HEK293 (cell line): ENCODE results near the gene PHF23.

ENCODE experiments used
- GFI1B ChIP-seq: fragments of 450-650 bp; formaldehyde crosslinking; IDR thresholded peaks from 2 replicates; pipeline ENCODE4 v1.5.1; 2016; ENCODE audit warnings: missing biosample characterization, missing genetic modification characterization
- RBAK ChIP-seq: fragments of 450-650 bp; formaldehyde crosslinking; IDR thresholded peaks from 2 replicates; pipeline ENCODE4 v1.5.1; 2016; ENCODE audit warnings: missing biosample characterization, missing genetic modification characterization
- SP2 ChIP-seq: fragments of 450-650 bp; formaldehyde crosslinking; IDR thresholded peaks from 2 replicates; pipeline ENCODE4 v1.5.1; 2016; ENCODE audit warnings: missing biosample characterization, missing genetic modification characterization
- ZNF324 ChIP-seq: fragments of 450-650 bp; formaldehyde crosslinking; IDR thresholded peaks from 2 replicates; pipeline ENCODE4 v1.5.1; 2016; ENCODE audit warnings: missing biosample characterization, missing genetic modification characterization
- ZNF514 ChIP-seq: fragments of 450-650 bp; formaldehyde crosslinking; IDR thresholded peaks from 2 replicates; pipeline ENCODE4 v1.5.1; 2016; ENCODE audit warnings: missing biosample characterization, missing genetic modification characterization
- ZNF658 ChIP-seq: fragments of 450-650 bp; formaldehyde crosslinking; IDR thresholded peaks from 2 replicates; pipeline ENCODE4; 2016; ENCODE audit warnings: missing biosample characterization, missing genetic modification characterization
- ZNF785 ChIP-seq: fragments of 450-650 bp; formaldehyde crosslinking; IDR thresholded peaks from 2 replicates; pipeline ENCODE4 v1.5.1; 2016; ENCODE audit warnings: missing biosample characterization, missing genetic modification characterization
- TF ChIP-seq, protein P1 (sequence below): fragments of 450-650 bp; formaldehyde crosslinking; IDR thresholded peaks from 2 replicates; pipeline ENCODE4 v1.5.1; 2016; ENCODE audit warnings: missing biosample characterization, missing genetic modification characterization
- TF ChIP-seq, protein P2 (sequence below): IDR thresholded peaks from 2 replicates; pipeline ENCODE4 v1.6.1; 2011; ENCODE audit warnings: mild to moderate bottlenecking, low read depth, low read length, borderline replicate concordance
- TF ChIP-seq, protein P3 (sequence below): fragments of 450-650 bp; IDR thresholded peaks from 2 replicates; pipeline ENCODE4 v1.5.1; 2018; ENCODE audit warnings: missing biosample characterization, missing genetic modification characterization

DNA sequence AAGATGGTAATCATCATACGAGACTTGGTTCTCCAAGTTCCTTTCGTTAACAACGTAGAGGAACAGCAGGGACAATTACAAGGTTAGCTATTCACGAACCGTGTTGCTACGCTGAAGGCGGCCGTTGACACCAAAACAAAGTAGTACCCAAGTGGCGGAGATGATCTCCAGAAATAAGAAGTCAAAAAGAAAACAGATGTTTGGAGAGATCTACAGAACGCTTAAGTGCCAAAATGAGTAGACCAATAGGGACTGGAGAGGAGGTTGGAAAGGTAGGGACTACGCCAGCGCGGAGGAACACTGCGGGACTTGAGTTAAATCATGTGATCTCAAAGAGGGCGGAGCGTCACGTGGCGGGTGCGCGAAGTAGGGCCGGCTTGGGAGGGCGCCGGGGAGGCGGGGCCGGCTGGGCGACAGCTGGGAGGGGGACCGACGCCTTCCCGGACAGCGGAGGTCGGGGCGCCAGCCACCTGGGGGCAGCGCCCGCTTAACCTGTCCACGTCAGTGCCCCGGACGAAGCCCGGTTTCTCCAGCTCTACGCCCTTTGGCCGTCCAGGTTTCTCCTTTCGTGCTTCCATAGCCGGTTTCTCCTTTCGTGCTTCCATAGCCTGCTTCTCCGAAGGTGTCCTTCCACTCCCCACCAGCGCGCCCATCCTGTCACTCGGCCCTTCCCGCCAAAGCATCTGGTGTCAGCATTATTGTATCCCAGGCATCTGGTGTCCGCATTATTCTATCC lies 3.6 kb upstream of the PHF23 start:
- TF ChIP-seq GFI1B (tag by site-specific recombination) (no peak), SP2 (tag by site-specific recombination) (peak; percentile 95), ZNF785 (tag by site-specific recombination) (0 out of 2 replicates have a peak, but pooled peaks have one; percentile 48), ZNF658 (tag by site-specific recombination) (no peak), ZNF324 (tag by site-specific recombination) (peak; percentile 97), RBAK (tag by site-specific recombination) (no peak), ZNF514 (tag by site-specific recombination) (no peak)
- TF ChIP-seq, protein P1, sequence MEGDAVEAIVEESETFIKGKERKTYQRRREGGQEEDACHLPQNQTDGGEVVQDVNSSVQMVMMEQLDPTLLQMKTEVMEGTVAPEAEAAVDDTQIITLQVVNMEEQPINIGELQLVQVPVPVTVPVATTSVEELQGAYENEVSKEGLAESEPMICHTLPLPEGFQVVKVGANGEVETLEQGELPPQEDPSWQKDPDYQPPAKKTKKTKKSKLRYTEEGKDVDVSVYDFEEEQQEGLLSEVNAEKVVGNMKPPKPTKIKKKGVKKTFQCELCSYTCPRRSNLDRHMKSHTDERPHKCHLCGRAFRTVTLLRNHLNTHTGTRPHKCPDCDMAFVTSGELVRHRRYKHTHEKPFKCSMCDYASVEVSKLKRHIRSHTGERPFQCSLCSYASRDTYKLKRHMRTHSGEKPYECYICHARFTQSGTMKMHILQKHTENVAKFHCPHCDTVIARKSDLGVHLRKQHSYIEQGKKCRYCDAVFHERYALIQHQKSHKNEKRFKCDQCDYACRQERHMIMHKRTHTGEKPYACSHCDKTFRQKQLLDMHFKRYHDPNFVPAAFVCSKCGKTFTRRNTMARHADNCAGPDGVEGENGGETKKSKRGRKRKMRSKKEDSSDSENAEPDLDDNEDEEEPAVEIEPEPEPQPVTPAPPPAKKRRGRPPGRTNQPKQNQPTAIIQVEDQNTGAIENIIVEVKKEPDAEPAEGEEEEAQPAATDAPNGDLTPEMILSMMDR (tag by site-specific recombination): peak; percentile 78
- TF ChIP-seq, protein P2, sequence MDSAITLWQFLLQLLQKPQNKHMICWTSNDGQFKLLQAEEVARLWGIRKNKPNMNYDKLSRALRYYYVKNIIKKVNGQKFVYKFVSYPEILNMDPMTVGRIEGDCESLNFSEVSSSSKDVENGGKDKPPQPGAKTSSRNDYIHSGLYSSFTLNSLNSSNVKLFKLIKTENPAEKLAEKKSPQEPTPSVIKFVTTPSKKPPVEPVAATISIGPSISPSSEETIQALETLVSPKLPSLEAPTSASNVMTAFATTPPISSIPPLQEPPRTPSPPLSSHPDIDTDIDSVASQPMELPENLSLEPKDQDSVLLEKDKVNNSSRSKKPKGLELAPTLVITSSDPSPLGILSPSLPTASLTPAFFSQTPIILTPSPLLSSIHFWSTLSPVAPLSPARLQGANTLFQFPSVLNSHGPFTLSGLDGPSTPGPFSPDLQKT: no peak
- TF ChIP-seq, protein P3, sequence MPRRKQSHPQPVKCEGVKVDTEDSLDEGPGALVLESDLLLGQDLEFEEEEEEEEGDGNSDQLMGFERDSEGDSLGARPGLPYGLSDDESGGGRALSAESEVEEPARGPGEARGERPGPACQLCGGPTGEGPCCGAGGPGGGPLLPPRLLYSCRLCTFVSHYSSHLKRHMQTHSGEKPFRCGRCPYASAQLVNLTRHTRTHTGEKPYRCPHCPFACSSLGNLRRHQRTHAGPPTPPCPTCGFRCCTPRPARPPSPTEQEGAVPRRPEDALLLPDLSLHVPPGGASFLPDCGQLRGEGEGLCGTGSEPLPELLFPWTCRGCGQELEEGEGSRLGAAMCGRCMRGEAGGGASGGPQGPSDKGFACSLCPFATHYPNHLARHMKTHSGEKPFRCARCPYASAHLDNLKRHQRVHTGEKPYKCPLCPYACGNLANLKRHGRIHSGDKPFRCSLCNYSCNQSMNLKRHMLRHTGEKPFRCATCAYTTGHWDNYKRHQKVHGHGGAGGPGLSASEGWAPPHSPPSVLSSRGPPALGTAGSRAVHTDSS (tag by site-specific recombination): peak; percentile 71
